ENCODE measurements around the gene COQ2. TPM values are rescaled to one million over a fixed set of nuclear protein-coding genes. Genes with fewer than 3 reads are reported as not detected.

Gene COQ2
- total RNA-seq, 1 experiment from 2014 or later, result 24.2 TPM

- TF ChIP-seq CTCF (IDR thresholded peaks at IDR 0.05; ENCODE audit: insufficient read depth in 1 of 2, low read depth in 1 of 2, low read length in 1 of 2, severe bottlenecking in 1 of 2, unreplicated experiment in 1 of 2), result no peak
- Histone ChIP-seq H3K9me3 (no peaks in the 10 kb centered on the region), H3K36me3 (ENCODE audit: control insufficient read depth, insufficient read depth, low read length) (no peaks in the 10 kb centered on the region), H3K4me1 (no peaks in the 10 kb centered on the region), H3K27me3 (replicated peaks; ENCODE audit: control insufficient read depth, insufficient read depth, low read length) (no peaks in the 10 kb centered on the region), H3K4me3 (ENCODE audit: low read depth, low read length) (no peak overlapping the region)
- H3K4me1 Mint-ChIP-seq (ENCODE audit: low read depth, unreplicated experiment), result no peaks in the 10 kb centered on the region
- no peak overlapping the region for H3K27ac Mint-ChIP-seq (ENCODE audit: unreplicated experiment)
- intact Hi-C loops (cut with micrococcal nuclease; ENCODE audit: unreplicated experiment), result no loop called here
- H3K4me3 Mint-ChIP-seq (ENCODE audit: unreplicated experiment), result no peak overlapping the region
- POLR2A ChIA-PET, result no interaction called here
- no TSS peak for BruUV-seq (replicated peaks)
- no peaks in the 10 kb centered on the region for H3K9me3 Mint-ChIP-seq (ENCODE audit: unreplicated experiment)
- no peaks in the 10 kb centered on the region for H3K27me3 Mint-ChIP-seq (ENCODE audit: insufficient read depth, unreplicated experiment)
- no peak for DNase-seq
- CTCF ChIA-PET, result interaction anchor here (0.8 kb wide), 1 partner anchor 12 kb away, joined by 3 read pairs; no protein-coding TSS in a partner anchor
- peaks cover 7% of the 10 kb centered on the region for H3K36me3 Mint-ChIP-seq (ENCODE audit: insufficient read depth, unreplicated experiment)
Observed at GRCh38 chr4:83272900-83273299, 11.7 kb downstream of the COQ2 start.

GRCh38 chr4:83269256-83269655 is 15.3 kb downstream of the COQ2 start:
- H3K4me3 Mint-ChIP-seq (ENCODE audit: unreplicated experiment), result no peak overlapping the region
- no TSS peak for BruUV-seq (replicated peaks)
- intact Hi-C loops (cut with micrococcal nuclease; ENCODE audit: unreplicated experiment), result no loop called here
- H3K36me3 ChIP-seq (ENCODE audit: control insufficient read depth, insufficient read depth, low read length), result peaks cover 1% of the 10 kb centered on the region; the same call in 1 of the 2 replicates
- H3K27ac Mint-ChIP-seq (ENCODE audit: unreplicated experiment), result no peak overlapping the region
- POLR2A ChIA-PET, result no interaction called here
- CTCF ChIA-PET, result no interaction called here
- peaks cover 18% of the 10 kb centered on the region for H3K36me3 Mint-ChIP-seq (ENCODE audit: insufficient read depth, unreplicated experiment)
- no peak for TF ChIP-seq CTCF (IDR thresholded peaks at IDR 0.05; ENCODE audit: insufficient read depth in 1 of 2, low read depth in 1 of 2, low read length in 1 of 2, severe bottlenecking in 1 of 2, unreplicated experiment in 1 of 2)
- no peaks in the 10 kb centered on the region for H3K27me3 Mint-ChIP-seq (ENCODE audit: insufficient read depth, unreplicated experiment)
- no peak overlapping the region for H3K4me3 ChIP-seq (ENCODE audit: low read depth, low read length)
- H3K9me3 ChIP-seq, result no peaks in the 10 kb centered on the region
- H3K27me3 ChIP-seq (replicated peaks; ENCODE audit: control insufficient read depth, insufficient read depth, low read length), result no peaks in the 10 kb centered on the region
- H3K4me1 ChIP-seq, result no peaks in the 10 kb centered on the region
- DNase-seq, result no peak
- H3K4me1 Mint-ChIP-seq (ENCODE audit: low read depth, unreplicated experiment), result no peaks in the 10 kb centered on the region
- H3K9me3 Mint-ChIP-seq (ENCODE audit: unreplicated experiment), result no peaks in the 10 kb centered on the region

GRCh38 chr4:83268491-83268890 is 16.1 kb downstream of the COQ2 start:
- no TSS peak for BruUV-seq (replicated peaks)
- H3K9me3 Mint-ChIP-seq (ENCODE audit: unreplicated experiment), result no peaks in the 10 kb centered on the region
- H3K4me1 Mint-ChIP-seq (ENCODE audit: low read depth, unreplicated experiment), result no peaks in the 10 kb centered on the region
- Histone ChIP-seq H3K27me3 (replicated peaks; ENCODE audit: control insufficient read depth, insufficient read depth, low read length) (no peaks in the 10 kb centered on the region), H3K36me3 (ENCODE audit: control insufficient read depth, insufficient read depth, low read length) (peaks cover 1% of the 10 kb centered on the region; the same call in 1 of the 2 replicates), H3K4me1 (no peaks in the 10 kb centered on the region), H3K4me3 (ENCODE audit: low read depth, low read length) (no peak overlapping the region), H3K9me3 (no peaks in the 10 kb centered on the region)
- no peak overlapping the region for H3K4me3 Mint-ChIP-seq (ENCODE audit: unreplicated experiment)
- H3K27me3 Mint-ChIP-seq (ENCODE audit: insufficient read depth, unreplicated experiment), result no peaks in the 10 kb centered on the region
- ChIA-PET POLR2A (no interaction called here), CTCF (no interaction called here)
- intact Hi-C loops (cut with micrococcal nuclease; ENCODE audit: unreplicated experiment), result no loop called here
- no peak for DNase-seq
- H3K27ac Mint-ChIP-seq (ENCODE audit: unreplicated experiment), result no peak overlapping the region
- H3K36me3 Mint-ChIP-seq (ENCODE audit: insufficient read depth, unreplicated experiment), result peaks cover 18% of the 10 kb centered on the region
- TF ChIP-seq CTCF (IDR thresholded peaks at IDR 0.05; ENCODE audit: insufficient read depth in 1 of 2, low read depth in 1 of 2, low read length in 1 of 2, severe bottlenecking in 1 of 2, unreplicated experiment in 1 of 2), result no peak
